SK-N-MC (cell line): ENCODE data around the gene CLDN34.
A peak's percentile ranks its signal among the peaks of the same experiment; 100 is the strongest.

ENCODE experiments used
- DNase-seq: peaks from one replicate; pipeline ENCODE4 v3.0.0-alpha.2; 2011; ENCODE audit warnings: low read depth, low spot score
- H3K27ac ChIP-seq: fragments of 200-600 bp; sonication (generic); 2 replicates; pipeline ENCODE4 v1.5.1; 2016; ENCODE audit warnings: mixed run types
- H3K36me3 ChIP-seq: fragments of 200-600 bp; sonication (generic); 2 replicates; pipeline ENCODE4 v1.6.1; 2017; ENCODE audit warnings: antibody characterized with exemption, low read length, mixed read lengths; ENCODE audit not compliant: insufficient read depth
- H3K4me3 ChIP-seq: fragments of 200-600 bp; sonication (generic); 2 replicates; pipeline ENCODE4 v1.5.1; 2016
- H3K9ac ChIP-seq: fragments of 200-600 bp; sonication (generic); 2 replicates; pipeline ENCODE4 v1.8.0; 2017; ENCODE audit warnings: mixed run types, mixed read lengths; ENCODE audit not compliant: insufficient read length
- H3K9me3 ChIP-seq: fragments of 200-600 bp; sonication (generic); 2 replicates; pipeline ENCODE4 v1.6.1; 2017; ENCODE audit warnings: low read depth, mild to moderate bottlenecking, antibody characterized with exemption, low read length, moderate library complexity, mixed read lengths
- EZH2 ChIP-seq: fragments of 200-600 bp; sonication (generic); IDR thresholded peaks from one replicate; pipeline ENCODE4 v1.6.1; 2017; ENCODE audit warnings: antibody characterized with exemption
- FOXP2 ChIP-seq: optimal IDR thresholded peaks from 2 replicates; pipeline ENCODE3; 2011; ENCODE audit warnings: mild to moderate bottlenecking, moderate library complexity; ENCODE audit not compliant: insufficient read depth; ENCODE audit errors: extremely low read length, control extremely low read depth
- POLR2AphosphoS5 ChIP-seq: IDR thresholded peaks from 2 replicates; pipeline ENCODE4 v1.6.1; 2012; ENCODE audit warnings: mild to moderate bottlenecking, low read depth, low read length, borderline replicate concordance

Gene CLDN34

GRCh38 chrX:9937761-9938160, 29.4 kb upstream of the CLDN34 start:
- no peak overlapping the region for H3K9ac ChIP-seq
- H3K36me3 ChIP-seq = no peaks in the 10 kb centered on the region
- no peak overlapping the region for H3K4me3 ChIP-seq
- H3K27ac ChIP-seq = no peak overlapping the region
- no peak for DNase-seq
- no peaks in the 10 kb centered on the region for H3K9me3 ChIP-seq
- TF ChIP-seq POLR2AphosphoS5 (no peak), FOXP2 (no peak), EZH2 (no peak)

- no peak for DNase-seq
- no peaks in the 10 kb centered on the region for H3K9me3 ChIP-seq
- no peak for TF ChIP-seq FOXP2
- TF ChIP-seq EZH2 = no peak
- no peak for TF ChIP-seq POLR2AphosphoS5
Observed at GRCh38 chrX:9938516-9938915, 28.6 kb upstream of the CLDN34 start.

GRCh38 chrX:9940421-9940820, 26.7 kb upstream of the CLDN34 start:
- Histone ChIP-seq H3K27ac (no peak overlapping the region), H3K9ac (no peak overlapping the region), H3K4me3 (no peak overlapping the region), H3K9me3 (no peaks in the 10 kb centered on the region), H3K36me3 (no peaks in the 10 kb centered on the region)
- TF ChIP-seq FOXP2 = no peak
- TF ChIP-seq EZH2 = no peak
- TF ChIP-seq POLR2AphosphoS5 = no peak
- DNase-seq = no peak

More at GRCh38 chrX:9938516-9938915, 28.6 kb upstream of the CLDN34 start:
- no peak overlapping the region for H3K9ac ChIP-seq
- H3K27ac ChIP-seq = no peak overlapping the region
- no peak overlapping the region for H3K4me3 ChIP-seq
- H3K36me3 ChIP-seq = no peaks in the 10 kb centered on the region

GRCh38 chrX:9942086-9942485, 25.1 kb upstream of the CLDN34 start:
- TF ChIP-seq FOXP2 (no peak), POLR2AphosphoS5 (no peak), EZH2 (no peak)
- Histone ChIP-seq H3K4me3 (no peak overlapping the region), H3K36me3 (no peaks in the 10 kb centered on the region), H3K9me3 (no peaks in the 10 kb centered on the region), H3K27ac (no peak overlapping the region), H3K9ac (no peak overlapping the region)
- no peak for DNase-seq

- Histone ChIP-seq H3K4me3 (no peak overlapping the region), H3K27ac (no peak overlapping the region), H3K9me3 (no peaks in the 10 kb centered on the region), H3K9ac (no peak overlapping the region), H3K36me3 (no peaks in the 10 kb centered on the region)
- TF ChIP-seq FOXP2 (no peak), EZH2 (no peak), POLR2AphosphoS5 (no peak)
- DNase-seq = no peak
Observed at GRCh38 chrX:9943420-9943819, 23.7 kb upstream of the CLDN34 start.

- no peak for DNase-seq
- H3K9ac ChIP-seq = no peak overlapping the region
Observed at GRCh38 chrX:9947131-9947794, 19.9 kb upstream of the CLDN34 start.

GRCh38 chrX:9948406-9948805, 18.8 kb upstream of the CLDN34 start:
- Histone ChIP-seq H3K9ac (no peak overlapping the region), H3K4me3 (peak overlapping the region; percentile 3; the same call in 1 of the 2 replicates), H3K36me3 (no peaks in the 10 kb centered on the region), H3K27ac (no peak overlapping the region), H3K9me3 (no peaks in the 10 kb centered on the region)
- TF ChIP-seq POLR2AphosphoS5 (no peak), EZH2 (no peak), FOXP2 (no peak)
- DNase-seq = no peak

More at GRCh38 chrX:9947131-9947794, 19.9 kb upstream of the CLDN34 start:
- TF ChIP-seq POLR2AphosphoS5 (no peak), FOXP2 (no peak), EZH2 (no peak)
- Histone ChIP-seq H3K27ac (no peak overlapping the region), H3K36me3 (no peaks in the 10 kb centered on the region), H3K4me3 (no peak overlapping the region), H3K9me3 (no peaks in the 10 kb centered on the region)

- no peak overlapping the region for H3K27ac ChIP-seq
- H3K4me3 ChIP-seq = no peak overlapping the region
- no peaks in the 10 kb centered on the region for H3K36me3 ChIP-seq
- H3K9ac ChIP-seq = no peak overlapping the region
- no peak for DNase-seq
- TF ChIP-seq POLR2AphosphoS5 = no peak
- no peak for TF ChIP-seq EZH2
- TF ChIP-seq FOXP2 = no peak
- H3K9me3 ChIP-seq = no peaks in the 10 kb centered on the region
Observed at GRCh38 chrX:9952300-9952699, 14.9 kb upstream of the CLDN34 start.

- Histone ChIP-seq H3K4me3 (no peak overlapping the region), H3K9ac (no peak overlapping the region), H3K27ac (no peak overlapping the region), H3K9me3 (no peaks in the 10 kb centered on the region), H3K36me3 (no peaks in the 10 kb centered on the region)
- DNase-seq = no peak
- no peak for TF ChIP-seq FOXP2
- no peak for TF ChIP-seq POLR2AphosphoS5
- TF ChIP-seq EZH2 = no peak
Observed at GRCh38 chrX:9953396-9953795, 13.8 kb upstream of the CLDN34 start.
